Hippocampal formation (tissue), 2 donors: Measurements from ENCODE around the gene PON3.

Source experiments
- DNase-seq, 2 donors: peaks; one replicate each; lab custom pipeline; 2025; lab: John Stamatoyannopoulos, UW

The PON3 gene

DNA sequence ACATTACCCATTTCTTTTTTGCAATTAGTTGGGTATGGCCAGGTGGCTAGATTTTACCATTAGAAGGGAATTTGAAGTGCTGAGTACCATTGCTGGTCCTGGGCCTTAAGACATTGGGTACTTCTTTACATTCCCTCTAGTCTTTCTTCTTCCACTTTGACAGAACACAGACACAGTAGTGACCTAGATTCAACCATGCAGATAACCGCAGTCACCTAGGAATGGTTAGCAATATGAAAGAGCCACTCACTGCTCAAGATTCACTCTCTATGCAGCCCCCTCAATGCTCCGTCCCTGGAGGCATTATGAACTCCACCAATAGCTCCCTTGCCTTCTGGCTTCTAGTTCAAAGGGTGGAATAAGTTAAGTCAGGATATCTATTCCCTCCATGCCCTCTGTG, 55.7 kb downstream of the PON3 start:
- DNase-seq = no peak

DNA sequence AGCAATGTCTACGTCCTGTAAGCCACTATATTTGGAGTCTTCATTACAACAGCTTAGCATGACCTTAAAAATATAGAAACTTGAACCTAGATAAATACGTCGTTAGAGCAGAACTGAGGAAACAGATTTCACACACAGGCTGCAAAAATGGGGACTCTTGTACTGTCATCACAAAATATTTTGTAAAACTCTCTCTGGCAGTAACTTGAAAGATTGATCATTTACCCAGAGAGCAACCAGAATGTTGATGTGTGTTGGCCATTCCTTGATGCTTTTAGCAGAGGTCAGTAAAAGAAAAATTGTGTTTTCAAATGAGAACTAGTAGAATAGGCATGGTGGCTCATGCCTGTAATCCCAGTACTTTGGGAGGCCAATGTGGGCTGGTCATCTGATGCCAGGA, 57.3 kb downstream of the PON3 start:
- DNase-seq = no peak

GRCh38 chr7:95335093-95335492, 61.1 kb downstream of the PON3 start:
- no peak for DNase-seq

DNA sequence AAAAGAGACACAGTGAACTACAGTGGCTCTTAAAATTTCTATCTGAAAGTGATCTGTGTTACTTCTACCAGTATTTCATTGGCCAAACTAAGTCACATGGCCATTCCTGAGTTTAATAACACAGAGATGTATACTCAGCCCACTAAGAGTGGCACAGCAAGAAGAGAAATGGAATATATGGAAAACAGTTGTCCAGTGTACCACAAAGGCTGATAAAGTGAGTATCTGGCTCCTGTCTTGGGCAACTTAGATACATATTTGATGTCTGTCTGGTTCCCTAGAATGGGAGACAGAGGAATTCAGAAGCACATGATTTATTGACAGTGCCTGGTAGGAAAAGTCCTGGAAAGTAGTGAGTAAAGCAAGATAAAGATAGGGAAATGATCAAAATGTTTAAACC, 61.7 kb downstream of the PON3 start:
- no peak for DNase-seq

DNA sequence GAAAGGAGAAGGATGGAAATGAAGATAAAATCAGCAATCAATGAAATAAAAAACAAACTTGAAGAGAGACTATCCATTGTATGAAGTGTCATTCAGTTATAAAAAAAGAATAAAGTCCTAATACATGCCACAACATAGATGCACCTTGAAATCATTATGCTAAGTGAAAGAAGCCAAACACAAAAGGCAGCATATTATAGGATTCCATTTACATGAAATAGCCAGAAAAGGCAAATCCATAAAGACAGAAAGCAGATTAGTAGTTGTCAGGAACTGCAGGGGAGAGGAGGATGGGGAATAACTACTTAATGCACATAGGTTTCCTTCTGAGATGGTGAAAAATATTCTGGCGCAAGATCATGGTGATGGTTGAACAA, 65.2 kb downstream of the PON3 start:
- DNase-seq = no peak

- DNase-seq = no peak
Observed at GRCh38 chr7:95330204-95330960, 65.8 kb downstream of the PON3 start.

DNA sequence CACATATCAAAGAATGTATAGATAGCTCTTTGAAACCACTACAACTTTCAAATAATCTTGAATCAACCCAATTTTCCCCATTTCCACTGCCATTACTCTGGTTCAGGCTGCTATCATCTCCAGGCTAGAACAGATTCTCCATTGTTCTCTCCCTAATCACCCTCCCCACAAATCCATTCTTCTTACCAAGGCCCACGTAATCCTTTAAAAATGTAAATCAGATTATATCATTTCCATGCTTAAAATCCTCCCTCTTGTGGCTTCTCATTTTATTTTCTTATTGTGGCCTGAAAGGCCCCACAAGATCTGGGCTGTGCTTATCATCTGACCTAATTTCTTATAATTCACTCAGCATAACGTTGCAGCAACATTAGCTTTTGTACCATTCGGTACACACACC, 68.8 kb downstream of the PON3 start:
- DNase-seq = no peak

- no peak for DNase-seq
Observed at GRCh38 chr7:95324431-95324830, 71.7 kb downstream of the PON3 start, which contains the start of gene PON1. TSS of gene PON1 (minus strand) at chr7:95324532. CDS start at chr7:95324475, 57 bp downstream.

GRCh38 chr7:95323410-95324129, 72.6 kb downstream of the PON3 start:
- no peak for DNase-seq

DNA sequence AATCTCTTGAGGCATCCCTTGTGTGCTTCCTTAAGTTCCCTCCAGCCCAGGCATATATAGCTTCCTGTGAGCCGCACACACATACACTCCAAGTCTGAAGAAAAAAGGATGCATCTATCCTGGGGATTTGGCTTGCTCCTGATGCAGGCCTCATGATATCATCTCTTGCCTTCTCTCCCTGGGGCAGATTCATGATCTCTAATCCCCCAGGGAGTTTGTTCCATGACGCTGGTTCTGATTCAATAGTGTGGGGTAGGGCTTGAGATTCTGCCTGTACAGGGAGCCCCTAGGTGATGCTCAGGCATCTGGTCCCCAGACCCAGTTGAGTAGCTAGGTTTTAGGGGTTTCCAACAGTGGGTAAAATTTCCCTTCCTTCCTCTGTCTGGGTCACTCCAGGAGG, 73.3 kb downstream of the PON3 start:
- no peak for DNase-seq

DNA sequence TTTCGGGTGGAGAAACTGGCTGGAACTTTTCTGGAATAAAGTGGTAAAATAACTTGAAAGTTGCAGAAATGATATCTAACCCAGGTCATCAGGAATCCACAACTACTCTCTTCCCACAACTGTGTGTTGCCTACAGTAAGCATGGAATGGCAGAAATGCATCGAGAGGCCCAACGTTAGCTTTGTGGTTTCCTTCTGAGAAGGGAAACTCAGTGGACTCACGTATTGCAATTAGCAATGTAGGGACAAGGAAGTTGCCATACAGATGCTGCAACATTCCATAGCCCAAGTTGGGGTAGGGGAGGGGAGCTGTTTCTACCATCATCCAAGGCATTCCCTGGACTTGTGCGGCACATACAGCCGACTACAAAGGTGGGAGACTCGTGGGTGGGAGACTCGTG, 73.8 kb downstream of the PON3 start:
- no peak for DNase-seq

DNA sequence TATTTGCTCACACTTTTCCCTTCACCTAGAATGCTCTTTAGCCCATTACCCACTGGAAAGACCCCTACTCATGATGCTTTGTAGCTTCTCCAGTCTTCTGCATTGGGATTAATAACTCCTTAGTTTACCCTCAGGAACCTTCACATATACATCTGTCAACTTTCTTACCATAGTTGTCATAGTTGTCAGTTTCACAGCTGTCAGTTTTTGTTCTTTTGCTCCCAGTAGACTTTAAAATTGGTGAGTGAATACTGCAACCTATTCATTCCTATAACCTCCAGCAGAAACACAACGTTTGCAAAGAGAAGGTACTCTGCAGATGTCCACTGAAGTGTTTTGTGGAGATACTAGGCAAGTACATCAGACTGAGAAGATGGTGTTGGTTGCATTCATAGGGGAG, 74.5 kb downstream of the PON3 start:
- no peak for DNase-seq

GRCh38 chr7:95320651-95321050, 75.5 kb downstream of the PON3 start:
- no peak for DNase-seq

DNA sequence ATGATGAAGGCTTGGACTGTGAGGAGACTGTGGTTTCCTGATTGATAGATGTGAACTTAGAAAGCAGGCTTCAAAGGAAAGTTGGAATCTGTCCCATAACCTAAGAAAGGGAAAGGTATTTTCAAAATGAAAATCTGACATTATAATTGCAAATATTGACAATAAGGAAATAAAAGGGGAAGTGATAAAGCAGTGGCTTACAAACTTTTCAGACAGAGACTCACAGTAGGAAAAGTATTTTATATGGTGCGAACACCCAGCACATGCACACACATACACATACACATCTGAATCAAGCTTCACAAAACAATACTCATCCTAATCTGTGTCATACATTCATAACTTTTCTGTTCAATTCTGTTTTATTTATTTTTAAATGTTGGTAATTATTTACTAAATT, 76.6 kb downstream of the PON3 start:
- DNase-seq = no peak

DNA sequence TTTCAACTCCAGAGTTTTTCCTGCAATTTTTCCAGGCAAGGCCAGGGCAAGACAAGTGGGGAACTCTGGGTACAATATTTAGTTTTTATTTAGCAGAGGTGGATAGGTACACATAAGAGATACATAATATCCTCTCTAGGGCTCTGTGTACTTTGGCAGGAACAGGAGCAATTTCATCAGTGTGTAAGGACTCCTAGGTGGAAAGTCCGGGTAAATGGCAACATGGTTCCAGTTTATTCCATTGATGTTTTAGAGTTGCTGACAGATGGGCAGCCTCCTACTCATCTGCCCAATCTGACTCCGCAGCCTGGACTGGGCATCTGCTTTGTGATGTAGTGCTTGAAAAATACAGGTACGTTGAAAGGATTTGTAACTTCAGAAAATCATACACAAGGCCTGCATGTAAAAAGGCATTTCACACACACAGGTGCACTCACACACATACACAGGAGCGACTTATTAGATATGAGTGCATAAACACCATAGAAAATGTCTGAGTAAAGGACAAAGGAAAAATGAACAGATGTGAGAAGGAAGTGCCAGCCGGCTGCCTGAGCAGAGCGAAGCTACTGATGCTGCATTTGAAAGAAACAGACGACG, 77.6 kb downstream of the PON3 start:
- DNase-seq = no peak

DNA sequence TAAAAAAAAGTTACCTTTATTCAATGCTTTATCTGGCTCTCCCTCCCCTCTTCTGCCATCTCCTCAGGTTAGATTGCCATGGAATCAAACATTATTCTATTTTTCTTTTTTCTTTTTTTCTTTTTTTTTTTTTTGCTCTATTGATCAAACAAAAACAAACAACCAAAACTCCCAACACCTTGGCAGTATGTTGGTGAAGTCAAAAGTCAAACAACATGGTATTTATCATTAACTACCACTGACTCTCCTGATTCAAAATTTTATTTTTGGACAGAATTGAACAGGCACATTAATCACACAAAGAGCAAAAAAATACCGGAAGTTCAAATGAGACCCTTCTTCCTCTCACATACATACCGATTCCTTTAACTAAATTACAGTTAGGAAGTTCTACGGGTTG, 78.2 kb downstream of the PON3 start:
- no peak for DNase-seq

GRCh38 chr7:95317546-95317945, 78.6 kb downstream of the PON3 start:
- no peak for DNase-seq

DNA sequence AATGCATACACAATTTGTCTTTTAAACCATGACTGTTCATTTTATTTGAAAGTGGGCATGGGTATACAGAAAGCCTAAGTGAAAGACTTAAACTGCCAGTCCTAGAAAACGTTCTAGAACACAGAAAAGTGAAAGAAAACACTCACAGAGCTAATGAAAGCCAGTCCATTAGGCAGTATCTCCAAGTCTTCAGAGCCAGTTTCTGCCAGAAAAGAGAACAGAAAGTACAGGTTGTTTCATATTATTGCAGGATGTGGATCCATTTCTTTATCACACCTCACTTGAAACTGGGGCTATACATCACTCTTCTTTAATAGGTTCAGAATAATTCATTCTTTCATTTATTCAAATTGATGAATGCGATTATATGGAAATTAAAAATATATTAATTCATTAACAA, 79.6 kb downstream of the PON3 start:
- no peak for DNase-seq

- DNase-seq = no peak
Observed at GRCh38 chr7:95312561-95312960, 83.6 kb downstream of the PON3 start.

- no peak for DNase-seq
Observed at GRCh38 chr7:95311389-95311788, 84.8 kb downstream of the PON3 start.

DNA sequence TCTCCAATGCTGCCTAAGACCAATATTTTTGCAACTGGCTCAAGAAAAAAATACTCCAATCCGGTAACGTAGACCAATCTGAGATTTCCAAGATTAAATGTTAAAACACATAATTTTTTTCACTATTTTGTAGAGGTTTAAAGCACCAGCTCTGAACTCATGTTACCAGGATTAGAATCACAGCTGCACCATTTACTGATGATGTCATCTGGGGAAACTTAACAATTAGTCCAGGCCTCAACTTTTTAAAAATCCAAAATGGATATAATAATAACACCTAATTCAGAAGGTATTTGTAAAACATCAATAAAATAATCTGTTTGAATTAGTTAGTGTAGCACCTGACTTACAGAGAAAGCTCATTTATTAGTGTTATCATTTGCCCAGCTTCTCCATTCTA, 86.2 kb downstream of the PON3 start:
- no peak for DNase-seq
